HG02884 (cell line): ENCODE data around the gene MGAT4B.

Experiments
- ATAC-seq: cut with Tn5 transposase; IDR thresholded peaks from one replicate; pipeline ENCODE4 v1.9.1; 2021; ENCODE audit warnings: mild to moderate bottlenecking, moderate library complexity; ENCODE audit not compliant: unreplicated experiment

Gene MGAT4B

DNA sequence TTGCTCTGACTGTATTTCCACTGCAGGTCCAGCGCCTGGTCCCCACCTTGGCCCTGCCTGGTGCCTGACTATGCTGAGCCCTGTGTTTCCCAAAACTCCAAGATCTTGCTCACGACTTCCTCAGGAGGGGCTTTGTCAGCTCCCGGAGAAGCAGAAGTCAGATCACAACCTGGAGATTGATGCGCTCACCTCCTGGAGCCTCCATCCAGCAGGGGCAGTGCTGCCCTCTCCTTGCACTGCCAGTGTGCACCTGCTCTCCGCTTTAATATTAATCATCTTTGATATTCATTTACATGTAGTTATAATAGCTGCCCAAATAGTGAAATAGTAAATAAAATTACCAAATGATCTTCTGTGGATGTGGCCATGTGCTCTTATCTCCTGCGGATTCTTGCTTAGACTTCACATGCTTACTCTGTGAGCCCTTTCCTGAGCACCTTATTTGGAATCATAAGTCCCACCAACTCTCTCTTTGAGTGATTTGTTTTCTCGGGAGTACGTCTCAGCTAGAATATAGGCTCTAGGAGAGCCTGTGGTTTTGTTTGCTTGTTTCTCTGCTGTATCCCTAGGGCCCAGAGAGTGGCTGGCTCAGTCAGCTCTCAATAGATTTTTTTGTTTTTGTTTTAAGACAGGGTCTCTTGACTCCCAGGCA lies 56.7 kb downstream of the MGAT4B start:
- no peak for ATAC-seq

DNA sequence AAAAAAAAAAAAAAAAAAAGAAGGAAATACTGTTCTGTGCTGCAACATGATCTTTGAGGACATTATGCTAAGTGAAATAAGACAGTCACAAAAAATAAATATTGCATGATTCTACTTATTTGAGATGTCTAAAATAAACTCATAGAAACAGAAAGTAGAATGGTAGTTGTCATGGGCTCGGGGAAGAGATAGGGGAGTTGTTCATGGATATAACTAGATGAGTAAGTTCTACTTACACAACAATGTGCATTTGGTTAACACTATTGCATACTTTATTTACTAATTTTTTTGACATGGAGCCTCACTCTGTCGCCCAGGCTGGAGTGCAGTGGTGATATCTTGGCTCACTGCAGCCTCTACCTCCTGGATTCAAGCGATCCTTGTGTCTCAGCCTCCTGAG lies 58.9 kb downstream of the MGAT4B start:
- no peak for ATAC-seq
